H1 (cell line): Measurements from ENCODE around the gene RERGL. TPM values are rescaled to one million over a fixed set of nuclear protein-coding genes. Genes with fewer than 3 reads are reported as not detected.

Source experiments
- BACH1 ChIP-seq: IDR thresholded peaks from 2 replicates; pipeline ENCODE4 v1.6.1; 2012; ENCODE audit warnings: low read length, improper control_type of control experiment
- CHD7 ChIP-seq: fragments of 300-600 bp; sonication (generic); IDR thresholded peaks from 2 replicates; pipeline ENCODE4 v1.7.1; 2012; ENCODE audit warnings: low read length, moderate library complexity, mild to moderate bottlenecking, inconsistent platforms; ENCODE audit not compliant: insufficient replicate concordance
- CTBP2 ChIP-seq: IDR thresholded peaks from 2 replicates; pipeline ENCODE4 v1.7.0; 2011; ENCODE audit warnings: borderline replicate concordance, mild to moderate bottlenecking, moderate library complexity, mixed read lengths, low read length; ENCODE audit not compliant: insufficient read depth, insufficient read length
- GABPA ChIP-seq: IDR thresholded peaks from 2 replicates; pipeline ENCODE4 v1.6.1; 2011; ENCODE audit warnings: mild to moderate bottlenecking, low read length, moderate library complexity, borderline replicate concordance; ENCODE audit not compliant: insufficient read depth
- JUND ChIP-seq: IDR thresholded peaks from 2 replicates; pipeline ENCODE4 v1.6.1; 2011; ENCODE audit warnings: mild to moderate bottlenecking, improper control_type of control experiment, low read length
- POLR2A ChIP-seq, 2 experiments: IDR thresholded peaks; 1 replicate in 1 of 2; 2 replicates in 1 of 2; pipeline ENCODE4 v1.6.1; 2011; ENCODE audit warnings: low read depth in 2 of 2, low read length in 2 of 2, mild to moderate bottlenecking in 2 of 2; ENCODE audit errors: control extremely low read depth in 1 of 2
- POU5F1 ChIP-seq: IDR thresholded peaks from 2 replicates; pipeline ENCODE4 v1.6.1; 2011; ENCODE audit warnings: low read depth, mild to moderate bottlenecking, low read length, moderate library complexity
- RFX5 ChIP-seq: IDR thresholded peaks from 2 replicates; pipeline ENCODE4 v1.6.1; 2011; ENCODE audit warnings: low read depth, low read length, improper control_type of control experiment, borderline replicate concordance
- SAP30 ChIP-seq: fragments of 300-600 bp; sonication (generic); IDR thresholded peaks from 2 replicates; pipeline ENCODE4 v1.7.1; 2012; ENCODE audit warnings: low read length, moderate library complexity, mild to moderate bottlenecking, inconsistent platforms; ENCODE audit not compliant: insufficient read depth, insufficient replicate concordance
- SIN3A ChIP-seq, 2 experiments: IDR thresholded peaks in 1 of 2; conservative IDR thresholded peaks in 1 of 2; 2 replicates each; pipeline ENCODE4 v1.6.1; 2011 to 2012; ENCODE audit warnings: low read length in 2 of 2, improper control_type of control experiment in 1 of 2, low read depth in 1 of 2, mild to moderate bottlenecking in 1 of 2
- SIRT6 ChIP-seq: IDR thresholded peaks from one replicate; pipeline ENCODE4 v1.7.1; 2012; ENCODE audit warnings: low read length, inconsistent platforms
- SP2 ChIP-seq: IDR thresholded peaks from 2 replicates; pipeline ENCODE4 v1.6.1; 2012; ENCODE audit warnings: mild to moderate bottlenecking, low read length, inconsistent platforms
- SUZ12 ChIP-seq: fragments of 200-600 bp; sonication (generic); IDR thresholded peaks from 2 replicates; pipeline ENCODE4 v1.6.1; 2012; ENCODE audit warnings: mild to moderate bottlenecking, inconsistent platforms, low read length, moderate library complexity, mixed read lengths
- polyA plus RNA-seq, 7 experiments: library from polyadenylated mRNA; depleted of rRNA in 3 of 7; stranded (reverse) in 5 of 7; unstranded in 2 of 7; fragments of >200 nt in 5 of 7; fragments of 200-250 nt in 2 of 7; gene quantifications; 1 replicate in 5 of 7; 2 replicates in 1 of 7; 4 replicates in 1 of 7; pipeline versions ENCODE4 v1.2.1 to v1.2.3, GENCODE V29; 2011 to 2013; ENCODE audit warnings: missing spikeins in 2 of 7, mixed read lengths in 2 of 7
- total RNA-seq: library from RNA; stranded (reverse); fragmentation: NEBNext Ultra II Directional; extraction: Animal tissue kit (Norgen Biotek cat#: 25700); gene quantifications from 2 replicates; pipeline ENCODE4 v1.2.1, GENCODE V29; 2021

Gene RERGL
- total and polyA plus RNA-seq, 2 of the 8 experiments (the other 6 are each of a cell fraction or from before 2014, with no cell fraction given), result not detected

GRCh38 chr12:18101043-18101442 lies 11.1 kb upstream of the RERGL start (continued):
- TF ChIP-seq CHD7, result no peak
- TF ChIP-seq JUND, result no peak
- TF ChIP-seq RFX5, result no peak
- no peak for TF ChIP-seq SP2
- TF ChIP-seq CTBP2, result no peak
- TF ChIP-seq BACH1, result no peak
- no peak for TF ChIP-seq SAP30
- TF ChIP-seq POLR2A (IDR thresholded peaks at IDR 0.05; ENCODE audit: control extremely low read depth in 1 of 2, low read depth in 2 of 2, low read length in 2 of 2), result no peak
- no peak for TF ChIP-seq GABPA
- TF ChIP-seq SIRT6, result no peak
- no peak for TF ChIP-seq POU5F1
- no peak for TF ChIP-seq SIN3A (conservative IDR thresholded peaks at IDR 0.05 in 1 of 2, IDR thresholded peaks at IDR 0.05 in 1 of 2; ENCODE audit: low read depth in 1 of 2, low read length in 2 of 2)
- TF ChIP-seq SUZ12, result no peak
